Hepatocyte (in vitro differentiated cells): ENCODE measurements around the gene HINT2.

ENCODE experiments used
- EZH2 ChIP-seq: fragments of 200-600 bp; sonication (generic); IDR thresholded peaks from 2 replicates; pipeline ENCODE4 v1.6.1; 2016; ENCODE audit warnings: antibody characterized with exemption, mild to moderate bottlenecking, borderline replicate concordance
- TF ChIP-seq, protein P1 (sequence below): fragments of 200-600 bp; sonication (generic); IDR thresholded peaks from 2 replicates; pipeline ENCODE4 v1.5.1; 2016; ENCODE audit warnings: antibody characterized with exemption, mild to moderate bottlenecking; ENCODE audit not compliant: poor library complexity

GRCh38 chr9:35766997-35767396 lies 47.8 kb downstream of the HINT2 start:
- TF ChIP-seq, protein P1, sequence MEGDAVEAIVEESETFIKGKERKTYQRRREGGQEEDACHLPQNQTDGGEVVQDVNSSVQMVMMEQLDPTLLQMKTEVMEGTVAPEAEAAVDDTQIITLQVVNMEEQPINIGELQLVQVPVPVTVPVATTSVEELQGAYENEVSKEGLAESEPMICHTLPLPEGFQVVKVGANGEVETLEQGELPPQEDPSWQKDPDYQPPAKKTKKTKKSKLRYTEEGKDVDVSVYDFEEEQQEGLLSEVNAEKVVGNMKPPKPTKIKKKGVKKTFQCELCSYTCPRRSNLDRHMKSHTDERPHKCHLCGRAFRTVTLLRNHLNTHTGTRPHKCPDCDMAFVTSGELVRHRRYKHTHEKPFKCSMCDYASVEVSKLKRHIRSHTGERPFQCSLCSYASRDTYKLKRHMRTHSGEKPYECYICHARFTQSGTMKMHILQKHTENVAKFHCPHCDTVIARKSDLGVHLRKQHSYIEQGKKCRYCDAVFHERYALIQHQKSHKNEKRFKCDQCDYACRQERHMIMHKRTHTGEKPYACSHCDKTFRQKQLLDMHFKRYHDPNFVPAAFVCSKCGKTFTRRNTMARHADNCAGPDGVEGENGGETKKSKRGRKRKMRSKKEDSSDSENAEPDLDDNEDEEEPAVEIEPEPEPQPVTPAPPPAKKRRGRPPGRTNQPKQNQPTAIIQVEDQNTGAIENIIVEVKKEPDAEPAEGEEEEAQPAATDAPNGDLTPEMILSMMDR = no peak
- TF ChIP-seq EZH2 = no peak
